B cell (primary cell): ENCODE data around the gene CEMIP. TPM values are rescaled to one million over a fixed set of nuclear protein-coding genes. Genes with fewer than 3 reads are reported as not detected.

ENCODE experiments used
- ATAC-seq: fragments of 200-7000 bp; cut with Tn5 transposase; one replicate; pipeline ENCODE4 v1.10.0; 2021; ENCODE audit warnings: low read depth, mild to moderate bottlenecking, moderate number of reproducible peaks, moderate library complexity
- CTCF ChIA-PET: fragments of 350-600 bp; sonication (Branson Sonifier 250); formaldehyde crosslinking; loops from one replicate; lab custom pipeline; 2021; ENCODE audit warnings: antibody characterized with exemption, inconsistent platforms; lab: Charles Lee
- POLR2A ChIA-PET: fragments of 350-600 bp; sonication (Branson Sonifier 250); formaldehyde crosslinking; loops from one replicate; lab custom pipeline; 2021; ENCODE audit warnings: antibody characterized with exemption; lab: Charles Lee
- DNase-seq: peaks from one replicate; pipeline ENCODE4 v3.0.0; 2013
- H2AFZ ChIP-seq: 2 replicates; pipeline ENCODE4 v1.6.1; 2012; ENCODE audit warnings: mild to moderate bottlenecking, low read depth, low read length; ENCODE audit not compliant: insufficient read depth, poor library complexity, severe bottlenecking
- H3K27ac ChIP-seq, 2 donors: 1 replicate in 1 of 2; 2 replicates in 1 of 2; pipeline ENCODE4 v1.5.1; 2012 to 2013; ENCODE audit warnings: low read length in 2 of 2, mild to moderate bottlenecking in 2 of 2, moderate library complexity in 1 of 2
- H3K27me3 ChIP-seq, 4 experiments: fragments of 200-600 bp in 1 of 4; sonication (generic) in 1 of 4; replicated peaks in 1 of 4; 1 replicate in 2 of 4; 2 replicates in 2 of 4; pipeline versions ENCODE4 v1.6.1 to v1.7.0; 2013 to 2016; ENCODE audit warnings: low read length in 3 of 4, mild to moderate bottlenecking in 2 of 4, mixed read lengths in 1 of 4, moderate library complexity in 1 of 4; ENCODE audit not compliant: insufficient read depth in 4 of 4, control insufficient read depth in 3 of 4; ENCODE audit errors: control extremely low read depth in 1 of 4
- H3K36me3 ChIP-seq, 2 experiments: replicated peaks in 1 of 2; 1 replicate in 1 of 2; 2 replicates in 1 of 2; pipeline versions ENCODE4 v1.6.1 to v1.7.1; 2013; ENCODE audit warnings: low read length in 1 of 2; ENCODE audit not compliant: insufficient read depth in 2 of 2, control insufficient read depth in 1 of 2; ENCODE audit errors: control extremely low read depth in 1 of 2, extremely low read depth in 1 of 2
- H3K4me1 ChIP-seq, 2 donors: fragments of 200-600 bp in 1 of 2; sonication (generic) in 1 of 2; 1 replicate in 1 of 2; 2 replicates in 1 of 2; pipeline versions ENCODE4 v1.5.1 to v1.6.1; 2013 to 2017; ENCODE audit warnings: low read length in 2 of 2; ENCODE audit not compliant: control insufficient read depth in 2 of 2, insufficient read depth in 2 of 2
- H3K4me2 ChIP-seq: replicated peaks from 2 replicates; pipeline ENCODE3; 2012; ENCODE audit warnings: mild to moderate bottlenecking, low read depth, low read length; ENCODE audit not compliant: poor library complexity, severe bottlenecking
- H3K4me3 ChIP-seq, 5 experiments: fragments of 200-600 bp in 1 of 5; sonication (generic) in 1 of 5; 1 replicate in 3 of 5; 2 replicates in 2 of 5; pipeline versions ENCODE4 v1.5.1 to v1.7.0; 2011 to 2016; ENCODE audit warnings: low read length in 4 of 5, mild to moderate bottlenecking in 4 of 5, low read depth in 2 of 5, control low read depth in 1 of 5, moderate library complexity in 1 of 5; ENCODE audit not compliant: insufficient read depth in 1 of 5; ENCODE audit errors: control extremely low read depth in 1 of 5, extremely low read depth in 1 of 5
- H3K79me2 ChIP-seq: fragments of 200-600 bp; sonication (generic); one replicate; pipeline ENCODE4 v1.6.0; 2016; ENCODE audit warnings: low read length; ENCODE audit not compliant: control insufficient read depth, insufficient read depth
- H3K9ac ChIP-seq: fragments of 200-600 bp; sonication (generic); 2 replicates; pipeline ENCODE4 v1.6.1; 2017; ENCODE audit warnings: mild to moderate bottlenecking, low read length, moderate library complexity
- H3K9me3 ChIP-seq, 3 donors: one replicate each; pipeline versions ENCODE4 v1.6.1 to v1.7.1; 2013; ENCODE audit warnings: low read length in 2 of 3; ENCODE audit not compliant: control insufficient read depth in 2 of 3, insufficient read depth in 1 of 3; ENCODE audit errors: control extremely low read depth in 1 of 3
- H4K20me1 ChIP-seq: 2 replicates; pipeline ENCODE4 v1.6.0; 2012; ENCODE audit warnings: mild to moderate bottlenecking, low read length; ENCODE audit not compliant: insufficient read depth, control insufficient read depth, poor library complexity, severe bottlenecking
- H3K27ac Mint-ChIP-seq: one replicate; pipeline ENCODE4 v1.8.0; 2021; ENCODE audit warnings: mixed read lengths
- H3K27me3 Mint-ChIP-seq: one replicate; pipeline ENCODE4 v1.8.0; 2021; ENCODE audit warnings: mixed read lengths
- H3K4me1 Mint-ChIP-seq: one replicate; pipeline ENCODE4 v1.8.0; 2021; ENCODE audit warnings: mixed read lengths
- H3K4me3 Mint-ChIP-seq: one replicate; pipeline ENCODE4 v1.8.0; 2021; ENCODE audit warnings: mixed read lengths
- H3K9me3 Mint-ChIP-seq: one replicate; pipeline ENCODE4 v1.8.0; 2022; ENCODE audit warnings: mixed read lengths; ENCODE audit not compliant: insufficient read depth
- CTCF ChIP-seq: fragments of 200-600 bp; IDR thresholded peaks from one replicate; pipeline ENCODE4 v1.8.0; 2022; ENCODE audit warnings: antibody characterized with exemption, mild to moderate bottlenecking
- EZH2 ChIP-seq: IDR thresholded peaks from 2 replicates; pipeline ENCODE4 v1.6.1; 2012; ENCODE audit warnings: borderline replicate concordance, low read depth, mild to moderate bottlenecking, moderate library complexity, low read length; ENCODE audit not compliant: insufficient read depth, poor library complexity, severe bottlenecking
- WGBS: methylation state at CpG from one replicate; pipeline ENCODE4 v1.1.5; 2013; ENCODE audit warnings: missing lambda C conversion rate; ENCODE audit not compliant: insufficient coverage; 5-methylcytosine and 5-hydroxymethylcytosine counted together
- intact Hi-C: fragments of 100-400 bp; cut with micrococcal nuclease; formaldehyde crosslinking; loops from one replicate; pipeline ENCODE4 v1.10.0; 2022
- polyA plus RNA-seq: library from polyadenylated mRNA; depleted of rRNA; stranded (reverse); fragments of >200 nt; gene quantifications from 2 replicates; pipeline ENCODE4 v1.2.3, GENCODE V29; 2012
- total RNA-seq, 2 donors: library from RNA; stranded (reverse); fragments of 120-200 nt in 1 of 2; gene quantifications; 1 replicate in 1 of 2; 2 replicates in 1 of 2; pipeline versions ENCODE4 v1.2.3 to v1.2.4, GENCODE V29; 2013 to 2022

Gene CEMIP
- total and polyA plus RNA-seq, 2 donors (not counting 1 experiment from before 2014, with no cell fraction given), result 0.32 TPM; not detected in 1

- ATAC-seq (no peak), DNase-seq (no peak)
- no peaks in the 10 kb centered on the region for H3K4me1 ChIP-seq
- H3K4me2 ChIP-seq, result no peak overlapping the region
- no peak overlapping the region for H3K27ac ChIP-seq
- no peaks in the 10 kb centered on the region for H4K20me1 ChIP-seq
- no peak for TF ChIP-seq CTCF
- TF ChIP-seq EZH2, result no peak
- Mint-ChIP-seq H3K4me1 (no peaks in the 10 kb centered on the region), H3K4me3 (no peak overlapping the region), H3K27ac (no peak overlapping the region), H3K9me3 (no peaks in the 10 kb centered on the region), H3K27me3 (peaks cover 18% of the 10 kb centered on the region)
- 74% methylated on average over 2 of the region's 3 CpGs for WGBS
- no peaks in the 10 kb centered on the region for H3K36me3 ChIP-seq
- ChIA-PET CTCF (no interaction called here), POLR2A (interaction anchor here (0.6 kb wide), 1 partner anchor 168 kb away, joined by 5 read pairs; no protein-coding TSS in a partner anchor)
- no peaks in the 10 kb centered on the region for H3K9me3 ChIP-seq
- H3K4me3 ChIP-seq, result no peak overlapping the region
- H3K27me3 ChIP-seq, result peaks cover 0 to 8% (median 0%) of the 10 kb centered on the region in 4 experiments
- intact Hi-C loops, result no loop called here
- H2AFZ ChIP-seq, result no peak overlapping the region
- no peaks in the 10 kb centered on the region for H3K79me2 ChIP-seq
- H3K9ac ChIP-seq, result no peak overlapping the region
Observed at GRCh38 chr15:80816049-80816653, 37.0 kb downstream of the CEMIP start.

GRCh38 chr15:80816936-80817335 is 37.8 kb downstream of the CEMIP start:
- Mint-ChIP-seq H3K27me3 (peaks cover 26% of the 10 kb centered on the region), H3K4me1 (peaks cover 1% of the 10 kb centered on the region), H3K4me3 (no peak overlapping the region), H3K27ac (no peak overlapping the region), H3K9me3 (no peaks in the 10 kb centered on the region)
- Histone ChIP-seq H3K79me2 (no peaks in the 10 kb centered on the region), H3K9ac (no peak overlapping the region), H3K9me3 (no peaks in the 10 kb centered on the region), H2AFZ (no peak overlapping the region), H3K4me1 (peaks cover 0 to 1% of the 10 kb centered on the region in 2 donors), H3K36me3 (no peaks in the 10 kb centered on the region), H3K4me3 (no peak overlapping the region), H3K4me2 (no peak overlapping the region), H4K20me1 (no peaks in the 10 kb centered on the region), H3K27me3 (peaks cover 0 to 8% (median 0%) of the 10 kb centered on the region in 4 experiments), H3K27ac (no peak overlapping the region)
- ATAC-seq, result no peak
- intact Hi-C loops, result no loop called here
- ChIA-PET CTCF (no interaction called here), POLR2A (no interaction called here)
- no peak for TF ChIP-seq CTCF
- no peak for TF ChIP-seq EZH2
- no peak for DNase-seq
- 50% methylated on average over 3 of the region's 4 CpGs for WGBS
